ENCODE measurements around the gene PGM1.

Gene PGM1

GRCh38 chr1:63630666-63631065, 37.5 kb downstream of the PGM1 start:
- FAIRE-seq (no peak), DNase-seq (ENCODE audit: low spot score) (no peak)

DNA sequence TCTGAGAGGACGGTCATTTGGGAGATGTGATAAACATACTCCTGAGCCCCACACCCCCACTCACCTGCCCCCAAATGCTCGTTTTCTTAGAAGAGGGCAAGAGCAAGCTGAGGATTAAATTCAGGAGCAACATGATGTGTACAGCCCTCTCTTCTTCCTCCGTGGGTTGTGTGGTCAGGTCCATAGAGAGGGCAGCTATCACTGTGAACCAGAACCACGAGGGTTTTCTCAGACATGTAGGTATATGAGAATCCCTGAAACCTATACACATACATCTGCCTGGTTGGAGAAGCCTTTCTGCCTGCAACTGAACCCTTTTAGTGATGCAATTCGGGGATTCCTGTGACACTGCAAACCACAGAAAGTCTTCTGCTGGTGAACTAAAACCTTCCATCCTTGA, 38.9 kb downstream of the PGM1 start:
- DNase-seq (ENCODE audit: low spot score) (no peak), FAIRE-seq (no peak)

GRCh38 chr1:63633281-63633680, 40.1 kb downstream of the PGM1 start:
- DNase-seq (ENCODE audit: low spot score) (no peak), FAIRE-seq (no peak)

- DNase-seq (ENCODE audit: low spot score) (no peak), FAIRE-seq (no peak)
Measured at GRCh38 chr1:63634471-63634870, 41.3 kb downstream of the PGM1 start.

GRCh38 chr1:63635681-63636080, 42.5 kb downstream of the PGM1 start:
- no peak for FAIRE-seq
- DNase-seq (ENCODE audit: low spot score): no peak

GRCh38 chr1:63636192-63637105, 43.2 kb downstream of the PGM1 start:
- DNase-seq (ENCODE audit: low spot score) (no peak), FAIRE-seq (no peak)

DNA sequence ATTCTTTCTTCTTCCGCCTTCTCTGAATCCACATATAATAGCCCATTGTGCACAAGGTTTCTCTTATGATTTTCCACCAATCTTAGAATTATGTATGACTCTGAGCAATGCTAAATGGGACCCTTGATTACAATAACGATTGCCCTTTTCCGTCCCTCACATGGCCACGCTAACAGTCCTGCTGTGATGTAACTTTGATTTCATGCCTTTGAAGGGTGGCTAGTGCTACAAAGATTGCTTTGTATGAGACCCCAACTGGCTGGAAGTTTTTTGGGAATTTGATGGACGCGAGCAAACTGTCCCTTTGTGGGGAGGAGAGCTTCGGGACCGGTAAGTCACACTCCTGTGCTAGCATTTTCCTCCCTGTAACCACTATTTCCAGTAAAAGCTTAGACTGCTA, 45.3 kb downstream of the PGM1 start:
- FAIRE-seq: no peak

GRCh38 chr1:63638875-63639274, 45.7 kb downstream of the PGM1 start:
- DNase-seq (ENCODE audit: low spot score): no peak
- no peak for FAIRE-seq

More for the DNA sequence above, 45.3 kb downstream of the PGM1 start:
- DNase-seq (ENCODE audit: low spot score): no peak

DNA sequence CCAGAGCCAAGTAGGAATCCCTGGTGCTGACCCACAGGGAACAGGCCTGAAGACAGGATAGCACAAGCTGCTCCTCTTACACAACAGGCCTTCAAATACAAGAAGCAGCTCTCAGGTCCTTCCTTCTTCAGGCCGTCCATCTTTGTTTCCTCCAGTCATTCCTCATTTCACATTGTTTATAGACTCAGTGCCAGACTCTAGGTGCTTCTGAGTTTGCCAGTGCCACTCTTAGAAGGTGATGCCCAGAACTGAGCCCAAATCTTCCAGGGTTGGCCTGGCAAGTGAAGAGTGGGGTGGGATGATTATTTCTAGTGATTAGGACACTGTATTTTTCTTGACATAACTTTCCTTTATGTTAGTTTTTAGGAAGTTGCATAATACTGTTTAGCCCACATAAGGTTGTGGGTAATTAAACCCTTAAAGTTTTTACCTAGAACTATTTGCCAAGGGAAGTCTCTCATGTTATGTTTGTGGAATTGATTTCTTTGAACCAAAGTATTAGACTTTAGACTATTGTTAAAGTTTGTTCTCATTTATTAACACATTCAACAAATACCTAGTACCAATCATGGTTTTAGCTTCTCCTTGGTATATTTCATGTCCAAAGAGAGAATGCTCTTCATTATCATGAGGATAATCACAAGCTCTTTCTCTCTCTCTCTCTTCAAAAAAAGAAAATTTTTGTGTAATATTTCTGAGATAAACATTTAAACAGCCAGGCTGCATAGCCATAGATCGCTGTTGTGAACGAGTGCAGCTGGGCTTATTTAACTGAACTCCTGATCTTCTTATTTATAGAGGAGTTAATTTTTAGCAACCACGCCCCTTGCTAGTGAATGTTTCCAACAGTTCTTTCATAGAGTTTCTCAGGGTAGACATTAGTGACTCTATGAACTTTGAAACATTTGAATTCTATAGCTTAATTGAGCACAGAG, 47.7 kb downstream of the PGM1 start:
- FAIRE-seq (no peak), DNase-seq (ENCODE audit: low spot score) (no peak)

DNA sequence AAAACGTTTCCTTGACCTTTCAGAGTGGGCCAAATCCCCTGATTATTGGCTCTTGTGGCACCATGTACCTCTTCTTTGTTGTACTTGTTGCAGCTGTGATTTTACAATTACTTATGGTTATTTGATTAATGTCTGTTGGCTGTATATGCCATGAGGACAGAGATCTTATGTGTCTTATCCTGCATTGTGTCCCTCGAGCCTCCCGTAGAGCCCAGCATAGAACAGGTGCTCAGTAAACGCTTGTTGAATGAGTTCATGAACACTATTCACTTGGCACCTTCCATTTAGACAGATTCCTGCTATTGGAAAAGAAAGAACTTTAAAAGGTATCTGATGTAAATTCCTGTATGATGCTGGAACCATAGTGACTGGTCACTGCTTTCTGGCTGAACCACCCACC, 48.4 kb downstream of the PGM1 start:
- no peak for DNase-seq (ENCODE audit: low spot score)
- FAIRE-seq: no peak

DNA sequence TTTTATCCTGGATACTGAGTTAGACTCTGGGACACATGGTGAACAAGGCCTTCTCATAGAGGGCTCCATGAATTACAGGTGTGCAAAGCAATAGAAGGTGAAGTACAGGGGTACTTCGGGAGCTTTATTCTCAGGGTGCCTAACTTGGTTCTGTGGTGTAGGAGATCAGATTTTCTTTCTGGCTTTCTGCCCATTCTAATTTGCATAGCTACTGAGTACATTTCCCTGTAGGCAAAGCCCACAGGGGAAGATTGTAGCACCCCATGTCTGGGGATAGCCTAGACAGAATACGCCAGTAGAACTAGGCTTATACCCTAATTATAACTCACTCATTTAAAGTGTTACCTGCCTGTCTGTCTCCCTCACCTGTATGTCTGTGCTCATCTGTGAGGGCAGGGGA, 49.7 kb downstream of the PGM1 start:
- DNase-seq (ENCODE audit: low spot score): no peak
- no peak for FAIRE-seq

DNA sequence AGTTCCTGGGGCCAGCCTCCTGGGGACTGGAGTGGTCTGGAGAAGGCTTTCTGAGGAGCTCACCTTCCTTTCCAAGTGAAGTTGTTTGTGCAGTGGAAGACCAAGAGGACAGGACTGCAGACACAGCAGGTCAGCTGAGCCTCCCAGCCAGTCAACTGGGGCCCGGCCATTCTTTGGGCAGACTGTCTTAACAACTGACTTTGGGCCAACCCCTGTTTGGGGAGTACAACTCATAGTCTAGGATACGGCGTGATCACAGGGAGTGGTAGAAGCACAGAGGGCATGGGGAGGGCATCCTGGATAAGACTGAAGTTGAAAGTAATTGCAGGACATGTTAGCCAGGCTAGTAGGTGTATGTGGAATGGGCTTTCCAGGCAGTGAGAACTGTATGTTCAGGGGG, 50.3 kb downstream of the PGM1 start:
- FAIRE-seq: no peak
- no peak for DNase-seq (ENCODE audit: low spot score)

DNA sequence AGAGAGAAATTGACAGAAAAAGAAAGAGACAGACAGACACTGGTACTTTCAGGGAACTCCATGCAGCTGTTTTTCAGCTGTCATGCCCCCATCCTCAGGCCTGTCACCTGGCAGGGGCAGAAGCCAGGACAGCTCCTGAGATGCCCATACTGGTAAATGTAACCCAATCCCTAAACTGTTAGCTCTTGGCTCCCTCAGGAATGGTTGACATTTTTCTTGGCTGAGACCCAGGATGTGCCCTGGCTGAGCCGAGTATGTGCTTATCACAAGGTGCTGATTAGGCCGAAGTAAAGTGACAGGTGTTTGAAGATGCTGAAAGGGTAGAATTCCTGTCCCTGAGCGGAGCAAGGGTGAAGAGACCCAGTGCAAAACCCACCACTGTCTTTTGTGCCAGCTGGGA, 50.7 kb downstream of the PGM1 start:
- FAIRE-seq (no peak), DNase-seq (ENCODE audit: low spot score) (no peak)

- no peak for FAIRE-seq
- no peak for DNase-seq (ENCODE audit: low spot score)
Measured at GRCh38 chr1:63645317-63645716, 52.1 kb downstream of the PGM1 start.

DNA sequence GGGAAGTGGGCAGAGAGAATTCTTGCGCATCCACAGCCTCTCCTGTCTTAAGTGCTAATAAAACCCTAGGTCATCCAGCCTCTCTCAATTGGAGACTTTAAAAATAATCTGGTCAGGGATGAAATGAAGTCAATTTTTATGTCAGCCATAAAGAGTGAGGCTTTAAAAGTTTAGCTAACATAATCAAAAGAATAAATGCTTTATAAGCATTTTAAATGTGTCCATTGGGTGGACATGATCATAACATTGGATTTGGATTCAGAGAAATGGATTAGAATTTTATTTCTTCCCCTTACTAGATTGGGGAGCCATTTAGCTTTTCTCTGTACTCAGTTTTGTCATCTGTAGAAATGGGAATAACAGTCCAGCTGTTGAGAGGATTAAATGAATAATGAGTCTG, 55.5 kb downstream of the PGM1 start:
- DNase-seq (ENCODE audit: low spot score) (no peak), FAIRE-seq (no peak)

- no peak for FAIRE-seq
Measured at GRCh38 chr1:63651161-63651701, 58.0 kb downstream of the PGM1 start.

DNA sequence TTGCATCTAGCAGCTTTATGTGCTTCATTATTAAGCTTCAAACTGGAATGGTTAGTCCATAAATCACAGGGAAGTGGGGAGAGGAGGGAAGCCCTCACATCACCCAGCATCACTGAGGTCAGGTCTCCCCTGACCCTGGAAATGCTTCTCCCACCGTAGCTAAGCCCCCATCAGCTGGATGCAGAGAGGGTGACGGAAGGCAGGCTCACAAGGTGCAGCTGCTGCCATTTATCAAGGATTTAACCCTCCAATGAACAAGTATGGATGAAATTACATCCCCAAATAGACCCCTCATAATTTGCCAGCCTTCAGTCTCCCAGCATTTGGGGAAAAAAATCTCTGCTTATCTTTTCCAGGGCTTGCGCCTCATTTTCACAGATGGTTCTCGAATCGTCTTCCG, 60.8 kb downstream of the PGM1 start:
- FAIRE-seq (no peak), DNase-seq (ENCODE audit: low spot score) (no peak)

More at GRCh38 chr1:63651161-63651701, 58.0 kb downstream of the PGM1 start:
- no peak for DNase-seq (ENCODE audit: low spot score)

GRCh38 chr1:63659448-63659847, 66.2 kb downstream of the PGM1 start:
- DNase-seq (ENCODE audit: low spot score): no peak
- no peak for FAIRE-seq

DNA sequence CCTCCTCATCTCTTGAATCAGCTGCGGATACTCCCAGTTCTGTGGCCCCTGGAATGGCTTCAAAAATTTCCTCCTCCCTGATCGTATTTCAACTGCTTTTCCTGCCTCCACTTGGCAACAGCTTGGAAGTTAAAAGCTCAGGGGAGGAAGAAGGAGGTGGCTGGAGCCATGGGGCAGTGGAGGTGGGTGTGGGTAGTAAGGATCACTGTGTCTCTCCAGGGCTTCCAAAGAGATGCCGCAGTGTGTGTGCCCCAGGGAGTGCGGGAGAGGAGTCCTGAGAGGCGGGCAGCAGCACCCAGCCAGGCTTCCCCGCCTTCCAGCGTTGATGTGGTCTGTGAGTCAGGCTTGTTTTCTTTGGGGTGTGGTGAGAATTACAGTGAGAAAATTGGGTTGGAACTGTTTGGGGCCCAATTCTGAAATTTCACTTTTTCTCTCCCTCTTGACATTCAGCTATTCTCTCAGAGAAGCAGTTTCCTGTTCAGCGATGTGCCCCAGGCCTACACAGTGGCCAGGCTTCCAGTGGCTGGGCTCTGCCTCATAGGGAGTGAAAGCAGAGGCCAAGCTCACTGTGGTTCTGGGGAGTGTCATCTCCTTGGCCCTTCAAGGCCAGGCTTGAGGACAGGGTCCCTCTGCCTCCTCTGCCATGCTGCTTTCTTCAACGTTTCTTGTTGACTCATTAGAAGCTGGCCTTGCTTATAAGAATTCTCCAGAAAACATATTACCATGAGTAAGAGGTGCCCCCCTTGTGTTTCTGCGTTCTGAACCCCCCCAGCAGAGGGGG, 69.0 kb downstream of the PGM1 start:
- FAIRE-seq (no peak), DNase-seq (ENCODE audit: low spot score) (peak; percentile 69)

DNA sequence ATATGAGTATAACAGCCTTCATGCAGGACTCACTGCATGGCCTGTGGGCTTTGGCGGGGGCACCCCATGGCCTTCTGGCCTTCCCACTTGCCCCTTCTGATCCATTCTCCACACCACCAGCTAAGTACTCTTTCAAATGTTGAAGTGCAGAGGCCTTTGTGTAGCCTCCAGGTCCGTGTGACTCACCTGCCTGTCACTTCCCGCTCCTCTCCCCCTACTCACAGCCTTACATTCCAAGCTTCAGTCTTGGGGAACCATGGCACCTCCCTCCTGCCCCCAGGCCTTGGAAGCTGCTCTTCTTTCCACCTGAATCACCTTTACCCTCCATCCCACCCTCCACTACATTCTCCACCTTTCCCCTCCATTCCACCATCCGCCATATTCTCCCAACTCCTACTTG, 69.6 kb downstream of the PGM1 start:
- FAIRE-seq (peak; percentile 74), DNase-seq (ENCODE audit: low spot score) (peak; percentile 75)

DNA sequence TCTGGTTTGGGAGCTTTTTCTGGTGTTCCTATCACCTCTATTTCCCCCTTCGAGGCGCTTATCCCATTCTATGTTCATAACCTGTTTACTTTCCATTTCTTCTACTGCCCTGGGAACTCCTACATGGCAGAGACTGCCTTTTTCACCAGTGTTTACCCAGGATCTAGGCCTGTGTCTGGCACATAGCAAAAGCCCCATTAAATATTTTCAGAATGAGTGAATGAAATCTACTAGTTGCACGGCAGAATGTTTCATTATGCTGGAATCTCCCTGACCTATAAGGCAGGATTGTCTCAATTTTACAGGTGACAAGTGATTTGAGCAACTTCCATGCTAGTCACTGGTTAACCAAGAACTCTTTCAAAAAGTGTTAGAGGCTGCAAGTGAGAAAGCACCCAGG, 70.1 kb downstream of the PGM1 start:
- FAIRE-seq: no peak
- peak; percentile 29 for DNase-seq (ENCODE audit: low spot score)
